Muscle of back (tissue), 11 donors: ENCODE measurements around the gene IL23R. TPM values are rescaled to one million over a fixed set of nuclear protein-coding genes. Genes with fewer than 3 reads are reported as not detected.
"Not testable (repeated sequence)": the region's sequence is repeated elsewhere in the genome, so short reads cannot be mapped to it uniquely, and the experiment has no call there.

Experiments
- DNase-seq, 3 donors: peaks; one replicate each; pipeline versions ENCODE4 v3.0.0 to v3.0.0-alpha.2; 2013
- polyA plus RNA-seq, 10 donors: library from polyadenylated mRNA; unstranded; fragments of 120-200 nt; gene quantifications; one replicate each; pipeline ENCODE4 v1.2.1, GENCODE V29; 2013; ENCODE audit not compliant: insufficient read length in 10 of 10

IL23R gene
- polyA plus RNA-seq, 10 donors = 0.04 to 0.12 (median 0.10) TPM; not detected in 7

GRCh38 chr1:67191668-67192520 is 25.6 kb downstream of the IL23R start:
- DNase-seq = no peak

GRCh38 chr1:67192902-67193301 is 26.6 kb downstream of the IL23R start:
- no peak for DNase-seq

DNA sequence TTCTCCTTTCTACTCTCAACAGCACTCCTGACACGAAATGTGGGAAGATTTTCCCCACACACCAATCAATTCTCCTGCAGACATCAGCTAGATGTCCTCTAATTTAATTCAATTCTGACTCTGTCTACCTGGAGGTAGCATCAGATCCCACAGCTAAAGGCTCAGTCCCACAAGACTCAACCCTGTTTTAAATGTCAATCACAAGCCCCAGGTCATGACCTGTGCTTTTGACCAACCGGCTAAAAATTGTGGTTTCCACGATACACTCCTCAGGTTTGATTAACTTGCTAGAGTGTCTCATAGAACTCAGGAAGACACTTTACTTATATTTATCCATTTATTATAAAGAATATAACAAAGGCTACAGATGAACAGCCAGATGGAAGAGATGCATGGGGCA is 27.4 kb downstream of the IL23R start:
- no peak for DNase-seq

DNA sequence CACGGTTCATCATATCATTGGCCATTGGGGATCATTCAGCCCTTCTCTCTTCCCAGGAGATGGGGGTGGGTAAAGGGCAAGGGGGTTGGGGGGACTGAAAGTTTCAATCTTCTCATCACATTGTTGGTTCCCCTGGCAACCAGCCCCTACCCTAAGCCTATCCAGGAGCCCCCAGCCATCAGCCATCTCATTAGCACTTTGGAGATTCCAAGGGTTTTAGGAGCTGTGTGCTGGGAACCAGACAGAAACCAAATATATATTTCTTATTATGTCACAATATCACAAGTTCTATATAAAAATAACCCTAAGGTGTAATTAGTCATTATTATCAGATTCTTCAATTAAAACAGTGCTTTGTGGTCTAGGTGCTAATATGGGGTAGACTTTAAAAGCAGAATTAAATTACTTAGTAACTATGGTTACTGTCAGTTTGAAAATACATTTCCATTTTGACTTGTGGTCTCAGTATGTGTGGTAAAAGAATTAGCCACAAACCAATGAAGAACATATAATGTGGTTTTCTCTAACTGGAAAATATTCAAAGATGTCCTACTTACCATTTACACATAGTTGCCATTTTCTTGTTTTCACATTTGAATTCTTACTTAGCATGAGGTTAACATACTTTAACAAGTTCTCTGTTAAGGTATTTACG is 28.1 kb downstream of the IL23R start:
- no peak for DNase-seq

- DNase-seq = no peak
Measured at GRCh38 chr1:67200755-67201154, 34.5 kb downstream of the IL23R start.

- DNase-seq = no peak
Measured at GRCh38 chr1:67201891-67202290, 35.6 kb downstream of the IL23R start.

- no peak for DNase-seq
Measured at GRCh38 chr1:67204298-67204980, 38.2 kb downstream of the IL23R start.

- not testable (repeated sequence) for DNase-seq
Measured at GRCh38 chr1:67207398-67207797, 41.1 kb downstream of the IL23R start.

DNA sequence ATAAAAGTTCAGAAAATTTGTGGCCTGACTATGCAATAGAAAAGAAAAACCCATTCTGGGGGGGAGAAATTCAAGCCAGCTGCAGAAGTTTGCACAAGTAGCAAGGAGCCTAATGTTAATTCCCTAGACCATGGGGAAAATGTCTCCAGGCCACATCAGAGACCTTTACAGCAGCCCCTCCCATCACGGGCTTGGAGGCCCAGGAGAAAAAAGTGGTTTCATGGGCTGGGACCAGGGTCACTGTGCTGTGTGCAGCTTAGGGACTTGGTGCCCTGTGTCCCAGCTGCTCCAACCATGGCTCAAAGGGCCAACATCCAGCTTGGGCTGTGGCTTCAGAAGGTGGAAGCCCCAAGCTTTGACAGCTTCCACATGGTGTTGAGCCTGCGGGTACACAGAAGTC is 42.0 kb downstream of the IL23R start:
- no peak for DNase-seq

GRCh38 chr1:67209521-67209920 is 43.3 kb downstream of the IL23R start:
- DNase-seq = no peak

DNA sequence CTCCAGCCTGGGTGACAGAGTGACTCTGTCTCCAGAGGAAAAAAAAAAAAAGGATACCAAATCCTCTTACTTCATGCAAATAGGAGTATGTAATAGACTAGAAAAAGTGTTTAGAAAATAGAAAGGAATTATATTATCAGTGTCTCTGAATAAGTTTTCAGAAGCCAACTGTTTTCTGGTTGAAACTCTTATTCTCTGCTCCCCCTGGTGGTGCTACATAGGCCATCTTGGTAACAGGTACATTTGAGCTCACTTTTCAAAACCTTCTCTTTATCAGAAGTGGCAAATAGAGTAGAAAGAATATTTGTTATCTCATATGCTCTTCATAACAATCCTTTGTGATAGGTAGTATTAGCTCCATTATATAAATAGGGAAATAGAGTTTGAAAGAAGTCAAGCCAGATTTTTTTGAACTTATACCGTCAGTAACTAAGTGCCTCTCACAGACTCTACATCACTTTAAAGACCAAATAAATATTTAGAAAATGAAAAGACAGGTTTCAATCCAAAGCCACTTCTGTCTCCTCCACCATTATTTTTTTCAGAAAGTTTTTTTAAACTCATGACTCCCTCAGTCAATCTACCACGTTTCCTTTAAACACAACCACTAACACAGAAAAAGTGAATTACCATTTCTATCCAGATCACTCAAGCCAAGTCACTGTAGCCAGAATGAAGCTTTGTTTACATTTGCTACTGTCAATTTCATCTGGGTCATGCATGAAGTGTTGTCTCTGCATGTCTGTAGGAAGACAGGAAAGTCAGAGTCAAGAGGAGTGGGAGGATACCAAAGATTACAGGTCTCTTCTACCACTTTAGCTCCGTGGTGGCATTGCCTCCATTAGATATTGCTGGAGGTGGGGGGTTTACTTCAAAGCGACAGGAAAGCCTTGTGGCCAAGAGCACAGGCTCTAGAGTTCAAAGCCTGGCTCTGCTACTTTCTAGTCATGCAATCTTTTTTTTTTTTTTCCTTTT is 45.6 kb downstream of the IL23R start:
- DNase-seq = peak in 2 of 3 donors; percentile 9 to 29

DNA sequence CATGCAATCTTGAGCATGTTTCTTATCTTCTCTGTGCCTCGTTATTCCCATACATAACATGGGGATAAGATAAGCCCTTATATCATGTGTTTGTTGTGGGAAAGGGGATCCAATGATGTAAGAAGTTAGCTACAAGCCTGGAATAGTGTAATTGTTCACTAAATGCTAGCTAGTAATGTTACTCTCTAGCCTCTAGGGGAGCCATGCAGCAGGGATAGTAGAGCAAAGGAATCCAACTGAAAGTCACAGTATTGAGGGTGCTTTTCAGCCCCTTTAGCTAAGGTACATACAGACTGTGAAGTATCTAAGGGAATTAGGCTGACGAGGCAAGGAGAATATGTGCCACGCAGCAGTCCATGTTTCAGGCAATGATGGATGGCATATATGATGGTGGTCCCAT is 46.9 kb downstream of the IL23R start:
- no peak for DNase-seq

DNA sequence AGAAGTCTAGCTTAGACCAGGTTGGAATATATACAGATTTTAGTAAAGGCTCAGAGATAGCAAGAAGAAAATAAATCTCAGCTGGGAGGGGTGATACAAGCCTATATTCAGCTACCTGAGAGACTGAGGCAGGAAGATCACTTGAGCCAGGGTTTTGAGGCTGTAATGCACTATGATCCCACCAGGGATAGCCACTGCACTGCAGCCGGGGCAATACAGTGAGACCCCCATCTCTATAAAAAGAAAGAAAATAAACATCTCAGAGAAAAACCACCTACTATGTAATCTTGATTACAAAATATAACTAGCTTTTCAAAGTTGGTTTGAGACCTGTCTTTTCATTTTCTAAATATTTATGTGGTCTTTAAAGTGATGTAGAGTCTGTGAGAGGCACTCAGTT is 47.7 kb downstream of the IL23R start:
- no peak for DNase-seq

DNA sequence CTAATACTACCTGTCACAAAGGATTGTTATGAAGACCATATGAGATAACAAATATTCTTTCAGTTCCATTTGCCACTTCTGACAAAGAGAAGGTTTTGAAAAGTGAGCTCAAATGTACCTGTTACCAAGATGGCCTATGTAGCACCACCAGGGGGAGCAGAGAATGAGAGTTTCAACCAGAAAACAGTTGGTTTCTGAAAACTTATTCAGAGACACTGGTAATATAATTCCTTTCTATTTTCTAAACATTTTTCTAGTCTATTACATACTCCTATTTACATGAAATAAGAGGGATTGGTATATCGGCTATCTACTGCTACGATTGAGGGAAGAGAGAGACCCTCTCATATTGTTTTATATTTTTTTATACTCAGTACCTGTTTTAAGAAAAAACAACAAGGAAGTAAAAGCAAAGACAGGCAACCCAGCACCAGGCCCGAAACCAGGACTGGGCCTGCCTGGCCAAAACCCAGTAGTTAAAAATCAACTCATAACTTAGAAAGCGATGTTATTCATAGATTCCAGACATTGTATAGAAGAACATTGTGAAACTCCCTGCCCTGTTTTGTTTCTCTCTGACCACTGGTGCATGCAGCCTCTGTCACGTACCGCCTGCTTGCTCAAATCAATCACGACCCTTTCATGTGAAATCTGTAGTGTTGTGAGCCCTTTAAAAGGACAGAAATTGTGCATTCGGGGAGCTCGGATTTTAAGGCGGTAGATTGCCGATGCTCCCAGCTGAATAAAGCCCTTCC is 48.3 kb downstream of the IL23R start:
- peak in 2 of 3 donors; percentile 14 to 17 for DNase-seq

GRCh38 chr1:67216401-67216800 is 50.1 kb downstream of the IL23R start:
- no peak for DNase-seq

- DNase-seq = peak; percentile 22 to 47 (median 29)
Measured at GRCh38 chr1:67217417-67217816, 51.2 kb downstream of the IL23R start.

DNA sequence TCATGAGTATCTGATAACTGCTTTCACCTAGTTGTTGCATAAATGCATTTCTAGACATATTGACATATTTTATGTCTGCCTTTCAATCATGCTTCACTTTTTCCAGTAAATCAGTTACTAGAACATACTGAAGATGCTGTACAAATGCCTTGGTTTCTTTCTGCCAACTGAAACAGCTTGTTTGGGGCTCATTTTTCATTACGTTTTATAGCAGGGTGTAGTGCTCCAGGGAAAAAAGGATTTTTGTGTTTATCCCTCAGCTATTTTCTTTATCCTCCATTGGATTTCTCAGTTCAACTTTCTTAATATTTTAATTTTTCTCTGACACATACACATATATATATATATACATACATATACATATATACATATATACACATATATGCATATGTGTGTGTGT is 51.7 kb downstream of the IL23R start:
- no peak for DNase-seq

- DNase-seq = no peak
Measured at GRCh38 chr1:67224856-67225255, 58.6 kb downstream of the IL23R start.

- DNase-seq = no peak
Measured at GRCh38 chr1:67226688-67227087, 60.4 kb downstream of the IL23R start.

- DNase-seq = no peak
Measured at GRCh38 chr1:67227196-67227595, 60.9 kb downstream of the IL23R start.

- no peak for DNase-seq
Measured at GRCh38 chr1:67228791-67229190, 62.5 kb downstream of the IL23R start.
